Measurements from ENCODE around the gene MEIS2.

Gene MEIS2

DNA sequence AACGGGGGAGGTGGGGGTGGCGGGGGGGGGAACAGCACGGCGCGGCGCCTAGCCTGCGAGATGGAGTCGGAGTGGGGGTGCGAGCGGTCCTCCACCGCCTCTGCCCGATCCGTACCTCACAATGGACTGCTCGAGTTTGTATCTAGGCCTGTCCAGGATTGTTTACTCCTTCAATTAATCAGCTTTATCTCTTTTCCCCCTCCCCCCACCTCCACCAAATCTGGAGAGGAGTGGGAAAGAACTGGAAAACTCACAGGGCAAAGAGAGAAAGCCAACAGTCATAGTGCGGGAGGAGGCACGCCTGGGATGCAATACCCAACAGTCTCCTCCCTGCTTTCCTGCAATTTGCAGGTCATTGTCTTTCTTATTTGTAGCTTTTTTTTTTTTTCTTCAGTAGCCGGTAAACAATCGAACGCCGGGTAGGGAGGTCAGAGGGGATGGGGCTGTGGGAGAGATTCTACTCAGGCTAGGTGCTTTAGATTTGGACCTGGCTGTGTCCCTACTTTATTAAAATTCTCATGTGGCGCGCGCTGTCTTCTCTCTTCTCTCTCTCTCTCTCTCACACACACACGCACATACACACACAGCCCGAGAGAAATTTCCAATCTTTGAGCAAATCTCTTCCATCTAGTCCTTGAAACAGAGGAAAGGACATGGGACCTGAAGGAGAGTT is 6.9 kb upstream of the MEIS2 start:
- ChIA-PET CTCF (interaction anchor here (1.0 to 1.1 kb wide), 3 partner anchors 14 to 231 kb away, joined by 4 read pairs; no protein-coding TSS in a partner anchor), POLR2A (no interaction called here)
- no peak for DNase-seq (ENCODE audit: extremely low spot score)
- TF ChIP-seq, protein P1, sequence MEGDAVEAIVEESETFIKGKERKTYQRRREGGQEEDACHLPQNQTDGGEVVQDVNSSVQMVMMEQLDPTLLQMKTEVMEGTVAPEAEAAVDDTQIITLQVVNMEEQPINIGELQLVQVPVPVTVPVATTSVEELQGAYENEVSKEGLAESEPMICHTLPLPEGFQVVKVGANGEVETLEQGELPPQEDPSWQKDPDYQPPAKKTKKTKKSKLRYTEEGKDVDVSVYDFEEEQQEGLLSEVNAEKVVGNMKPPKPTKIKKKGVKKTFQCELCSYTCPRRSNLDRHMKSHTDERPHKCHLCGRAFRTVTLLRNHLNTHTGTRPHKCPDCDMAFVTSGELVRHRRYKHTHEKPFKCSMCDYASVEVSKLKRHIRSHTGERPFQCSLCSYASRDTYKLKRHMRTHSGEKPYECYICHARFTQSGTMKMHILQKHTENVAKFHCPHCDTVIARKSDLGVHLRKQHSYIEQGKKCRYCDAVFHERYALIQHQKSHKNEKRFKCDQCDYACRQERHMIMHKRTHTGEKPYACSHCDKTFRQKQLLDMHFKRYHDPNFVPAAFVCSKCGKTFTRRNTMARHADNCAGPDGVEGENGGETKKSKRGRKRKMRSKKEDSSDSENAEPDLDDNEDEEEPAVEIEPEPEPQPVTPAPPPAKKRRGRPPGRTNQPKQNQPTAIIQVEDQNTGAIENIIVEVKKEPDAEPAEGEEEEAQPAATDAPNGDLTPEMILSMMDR (IDR thresholded peaks at IDR 0.05; ENCODE audit: control extremely low read depth, extremely low read depth, low read depth, missing control alignments), result no peak

DNA sequence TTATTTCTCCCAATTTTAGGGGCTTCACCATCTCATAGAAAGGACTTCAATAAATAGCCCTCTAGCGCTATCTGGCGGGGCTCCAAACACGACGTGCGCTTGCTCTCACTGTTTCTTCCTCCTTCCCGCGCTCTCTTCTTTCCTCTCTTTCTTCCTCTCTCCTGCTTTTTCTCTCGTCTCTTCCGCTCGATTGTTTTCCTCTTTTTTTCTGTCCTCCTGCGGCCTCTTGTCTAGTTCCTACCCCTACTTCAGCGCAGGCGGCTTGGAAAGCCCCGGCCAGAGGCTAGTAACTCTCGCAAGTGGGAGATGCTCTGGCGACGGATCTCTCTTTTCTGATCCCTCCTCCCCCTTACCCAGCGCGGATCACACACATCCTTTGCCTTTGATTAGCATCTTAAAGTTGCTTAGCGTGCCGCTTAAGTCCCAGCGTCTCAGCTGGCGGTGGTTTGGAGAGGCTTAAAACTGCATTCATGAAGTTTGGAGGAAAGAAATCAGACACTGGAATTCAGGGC is 6.2 kb upstream of the MEIS2 start:
- TF ChIP-seq, protein P1 (IDR thresholded peaks at IDR 0.05; ENCODE audit: control extremely low read depth, extremely low read depth, low read depth, missing control alignments), result peak; percentile 59
- DNase-seq (ENCODE audit: extremely low spot score), result no peak
- ChIA-PET CTCF (interaction anchor here (1.0 to 1.6 kb wide), 4 partner anchors 13 to 605 kb away, joined by 4 to 5 read pairs (median 4); no protein-coding TSS in a partner anchor), POLR2A (no interaction called here)

DNA sequence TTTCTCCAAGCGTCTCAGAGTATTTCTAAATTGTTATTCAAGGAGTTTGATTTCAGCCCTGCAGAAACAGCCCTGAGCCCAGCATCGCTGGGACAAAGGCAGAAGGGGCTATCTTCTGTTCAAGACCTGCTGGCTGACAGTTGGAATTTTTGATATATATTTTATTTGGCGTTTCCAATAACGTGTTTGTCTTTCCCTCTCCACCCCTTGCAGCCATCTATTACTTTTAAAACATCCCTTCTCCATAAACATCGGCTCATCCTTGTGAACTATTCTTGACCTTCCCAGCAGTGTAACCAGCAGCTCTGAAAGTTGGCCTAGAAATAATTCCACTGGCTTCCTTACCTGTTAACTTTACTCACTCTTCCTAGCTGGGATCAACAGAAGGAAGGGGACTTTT is 5.5 kb upstream of the MEIS2 start:
- TF ChIP-seq, protein P1 (IDR thresholded peaks at IDR 0.05; ENCODE audit: control extremely low read depth, extremely low read depth, low read depth, missing control alignments), result no peak
- POLR2A ChIA-PET, result no interaction called here
- DNase-seq (ENCODE audit: extremely low spot score), result no peak
- CTCF ChIA-PET, result interaction anchor here (0.8 to 2.7 kb wide), 3 partner anchors 222 to 604 kb away, joined by 5 to 18 read pairs (median 5); no protein-coding TSS in a partner anchor

DNA sequence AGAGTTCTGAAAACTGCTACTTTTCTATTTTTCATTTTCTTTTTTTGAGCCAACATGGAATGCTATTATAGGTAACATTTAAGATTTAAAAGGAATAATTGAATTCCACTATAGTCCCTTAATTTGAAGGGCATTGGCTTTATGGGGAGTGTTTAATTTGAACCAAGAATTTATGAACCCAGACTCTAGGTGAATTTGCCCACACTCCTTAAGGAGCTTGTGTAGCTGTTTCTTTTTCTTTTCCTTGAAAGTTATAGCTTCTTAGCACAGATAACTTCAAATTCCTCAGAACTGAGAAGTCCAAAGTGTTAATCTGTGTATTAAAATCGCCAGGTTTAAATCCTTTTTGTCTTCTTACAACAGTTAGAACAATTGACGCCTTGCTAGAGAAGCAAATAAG is 4.7 kb upstream of the MEIS2 start:
- CTCF ChIA-PET, result interaction anchor here (1.2 to 2.7 kb wide), 4 partner anchors 11 to 604 kb away, joined by 3 to 18 read pairs (median 4); no protein-coding TSS in a partner anchor
- DNase-seq (ENCODE audit: extremely low spot score), result no peak
- TF ChIP-seq, protein P1 (IDR thresholded peaks at IDR 0.05; ENCODE audit: control extremely low read depth, extremely low read depth, low read depth, missing control alignments), result no peak
- POLR2A ChIA-PET, result no interaction called here

DNA sequence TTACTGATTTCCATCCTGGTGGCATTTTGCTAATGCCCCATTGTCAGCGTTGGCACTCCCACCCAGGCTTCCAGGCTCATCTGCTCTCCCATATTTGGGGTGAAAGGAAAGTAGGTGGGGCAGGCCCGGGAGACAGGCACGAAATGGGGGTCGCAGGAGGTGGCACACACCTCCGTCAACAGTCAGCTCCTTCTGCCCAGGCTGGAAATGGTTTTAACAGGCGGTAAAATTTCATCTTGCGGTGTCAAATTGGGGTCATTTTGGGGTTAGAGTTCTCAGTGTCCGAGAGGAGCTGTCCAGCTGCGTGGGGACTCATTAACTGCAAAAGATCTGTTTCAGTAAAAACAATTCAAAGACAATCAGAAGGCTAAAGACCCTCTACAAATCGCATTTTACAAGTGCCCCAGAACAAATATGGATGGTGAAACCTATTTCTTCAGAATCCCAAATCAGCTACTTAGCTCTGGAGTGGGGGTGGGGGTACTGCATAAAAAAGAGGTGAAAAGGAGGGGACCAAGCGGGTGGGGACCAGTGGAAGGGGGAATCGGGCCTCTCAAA is 4.2 kb upstream of the MEIS2 start:
- TF ChIP-seq, protein P1 (IDR thresholded peaks at IDR 0.05; ENCODE audit: control extremely low read depth, extremely low read depth, low read depth, missing control alignments), result no peak
- DNase-seq (ENCODE audit: extremely low spot score), result no peak
- CTCF ChIA-PET, result interaction anchor here (1.2 to 2.7 kb wide), 4 partner anchors 11 to 221 kb away, joined by 3 to 18 read pairs (median 4); no protein-coding TSS in a partner anchor
- POLR2A ChIA-PET, result no interaction called here

DNA sequence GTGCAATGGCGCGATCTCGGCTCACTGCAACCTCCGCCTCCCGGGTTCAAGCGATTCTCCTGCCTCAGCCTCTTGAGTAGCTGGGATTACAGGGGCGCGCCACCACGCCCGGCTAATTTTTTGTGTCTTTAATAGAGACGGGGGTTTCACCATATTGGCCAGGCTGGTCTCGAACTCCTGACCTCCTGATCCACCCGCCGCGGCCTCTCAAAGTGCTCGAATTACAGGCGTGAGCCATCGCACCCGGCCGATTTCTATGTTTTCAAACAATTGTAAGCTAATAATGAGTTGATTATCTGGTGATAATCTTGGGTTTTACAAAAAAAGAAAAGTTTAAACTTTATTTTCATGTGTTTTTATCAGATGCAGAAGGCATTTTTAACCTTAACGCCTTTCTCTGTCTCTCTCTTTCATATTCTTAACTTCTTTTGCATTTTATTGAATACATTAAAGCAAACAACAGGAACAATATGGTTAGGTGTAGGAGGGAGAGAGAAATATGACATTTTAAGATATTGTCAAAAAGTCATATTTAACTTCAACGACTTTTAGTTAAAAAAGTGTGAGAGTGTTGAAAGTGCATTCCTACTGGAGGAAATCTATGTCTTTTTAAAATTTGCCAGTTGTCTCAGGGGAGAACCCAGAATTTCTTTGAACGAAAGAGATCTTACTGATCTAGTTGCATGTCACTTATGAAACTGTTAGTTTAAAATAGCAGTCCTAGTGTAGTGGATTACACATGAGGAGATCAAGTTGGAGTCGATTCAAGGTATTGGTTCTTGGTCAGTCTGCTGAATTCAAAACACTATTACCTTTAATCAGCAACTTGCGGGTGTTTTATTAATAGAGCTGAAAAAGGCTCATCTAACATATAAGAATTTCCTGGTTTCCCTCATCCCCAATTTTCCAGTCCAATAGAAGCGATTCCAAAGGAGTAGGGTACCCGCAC is 3.4 kb upstream of the MEIS2 start:
- CTCF ChIA-PET, result interaction anchor here (1.2 to 2.7 kb wide), 4 partner anchors 10 to 220 kb away, joined by 3 to 18 read pairs (median 4); no protein-coding TSS in a partner anchor

More for the DNA sequence above, 3.4 kb upstream of the MEIS2 start:
- DNase-seq (ENCODE audit: extremely low spot score), result no peak
- POLR2A ChIA-PET, result no interaction called here
- TF ChIP-seq, protein P1 (IDR thresholded peaks at IDR 0.05; ENCODE audit: control extremely low read depth, extremely low read depth, low read depth, missing control alignments), result no peak

Data from GM10248 (cell line).